ENCODE measurements around the gene PUM1.
"Not testable (repeated sequence)": the region's sequence is repeated elsewhere in the genome, so short reads cannot be mapped to it uniquely, and the experiment has no call there.

The PUM1 gene

GRCh38 chr1:30975217-30975616 lies 90.3 kb downstream of the PUM1 start:
- TF ChIP-seq CTCF (IDR thresholded peaks at IDR 0.05; ENCODE audit: low read depth, low read length), result no peak

GRCh38 chr1:30974536-30974935 lies 91.0 kb downstream of the PUM1 start:
- no peak overlapping the region for H3K4me3 ChIP-seq (ENCODE audit: low read depth, low read length)
- TF ChIP-seq CTCF (IDR thresholded peaks at IDR 0.05; ENCODE audit: low read depth, low read length), result no peak

More at GRCh38 chr1:30975217-30975616, 90.3 kb downstream of the PUM1 start:
- no peak overlapping the region for H3K4me3 ChIP-seq (ENCODE audit: low read depth, low read length)

- not testable (repeated sequence) for H3K4me3 ChIP-seq (ENCODE audit: low read depth, low read length)
Measured at GRCh38 chr1:30972349-30972748, 93.2 kb downstream of the PUM1 start.

GRCh38 chr1:30971496-30971895 lies 94.0 kb downstream of the PUM1 start:
- H3K4me3 ChIP-seq (ENCODE audit: low read depth, low read length), result no peak overlapping the region
- TF ChIP-seq CTCF (IDR thresholded peaks at IDR 0.05; ENCODE audit: low read depth, low read length), result no peak

- TF ChIP-seq CTCF (IDR thresholded peaks at IDR 0.05; ENCODE audit: low read depth, low read length), result no peak
- no peak overlapping the region for H3K4me3 ChIP-seq (ENCODE audit: low read depth, low read length)
Measured at GRCh38 chr1:30969903-30970302, 95.6 kb downstream of the PUM1 start.

- no peak for TF ChIP-seq CTCF (IDR thresholded peaks at IDR 0.05; ENCODE audit: low read depth, low read length)
- H3K4me3 ChIP-seq (ENCODE audit: low read depth, low read length), result no peak overlapping the region
Measured at GRCh38 chr1:30968220-30968971, 97.1 kb downstream of the PUM1 start.

- no peak for TF ChIP-seq CTCF (IDR thresholded peaks at IDR 0.05; ENCODE audit: low read depth, low read length)
- no peak overlapping the region for H3K4me3 ChIP-seq (ENCODE audit: low read depth, low read length)
Measured at GRCh38 chr1:30966690-30967369, 98.7 kb downstream of the PUM1 start.

Measured in WI38 (cell line).